Measurements from ENCODE around the gene MT1E.
A peak's percentile ranks its signal among the peaks of the same experiment; 100 is the strongest.

The MT1E gene

DNA sequence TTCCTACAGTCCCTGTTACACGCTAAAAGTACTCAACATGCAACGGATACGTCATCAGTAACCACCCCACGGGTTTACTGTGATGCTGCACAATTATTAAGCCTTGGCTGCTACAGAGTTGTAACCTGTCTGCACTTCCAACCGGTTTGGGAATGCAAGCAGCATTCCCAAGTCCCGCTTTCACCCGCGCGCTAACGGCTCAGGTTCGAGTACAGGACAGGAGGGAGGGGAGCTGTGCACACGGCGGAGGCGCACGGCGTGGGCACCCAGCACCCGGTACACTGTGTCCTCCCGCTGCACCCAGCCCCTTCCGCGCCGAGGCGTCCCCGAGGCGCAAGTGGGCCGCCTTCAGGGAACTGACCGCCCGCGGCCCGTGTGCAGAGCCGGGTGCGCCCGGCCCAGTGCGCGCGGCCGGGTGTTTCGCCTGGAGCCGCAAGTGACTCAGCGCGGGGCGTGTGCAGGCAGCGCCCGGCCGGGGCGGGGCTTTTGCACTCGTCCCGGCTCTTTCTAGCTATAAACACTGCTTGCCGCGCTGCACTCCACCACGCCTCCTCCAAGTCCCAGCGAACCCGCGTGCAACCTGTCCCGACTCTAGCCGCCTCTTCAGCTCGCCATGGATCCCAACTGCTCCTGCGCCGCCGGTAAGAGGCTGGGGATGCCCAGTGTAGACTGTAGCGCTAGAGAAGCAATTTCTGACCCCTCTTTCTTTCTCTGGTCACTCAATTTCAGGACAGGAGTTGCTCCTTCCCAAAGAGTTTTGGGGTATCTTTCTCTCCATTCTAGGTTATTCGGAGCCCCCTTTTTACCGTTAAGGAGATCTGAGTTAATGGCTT is 17.3 kb upstream of the MT1E start, which contains the start of gene MT2A:
Gene MT2A, plus strand, starts transcription at position 542 of the 833 bp plus-strand sequence. Its CDS starts 72 bp downstream, at position 614.
- CTCF ChIA-PET: interaction anchor here (0.6 to 1.3 kb wide), 3 partner anchors 31 to 322 kb away, joined by 3 to 10 read pairs (median 4); no protein-coding TSS in a partner anchor
- Histone ChIP-seq H3K27ac (ENCODE audit: extremely low read depth, low read depth, low read length) (peak within 1 kb of the TSS; percentile 20; the same call in 1 of the 2 replicates), H3K36me3 (ENCODE audit: control insufficient read depth in 2 of 2, insufficient read depth in 1 of 2, low read length in 2 of 2) (no peaks in the 10 kb centered on the region), H3K4me1 (ENCODE audit: control insufficient read depth, insufficient read depth, low read length) (peaks cover 3% of the 10 kb centered on the region; the same call in 1 of the 2 replicates), H3K9me3 (ENCODE audit: control insufficient read depth, insufficient read depth, low read depth, low read length) (no peaks in the 10 kb centered on the region), H3K4me3 (ENCODE audit: low read depth, low read length) (peak within 1 kb of the TSS; percentile 51)
- POLR2A ChIA-PET: interaction anchor here (0.6 to 1.5 kb wide), 10 partner anchors 16 to 157 kb away, joined by 3 to 13 read pairs (median 4); partner anchors contain the start of genes MT1E, MT1F, MT1X and NUDT21
- TF ChIP-seq ZBTB20 (tag by site-specific recombination; IDR thresholded peaks at IDR 0.05) (peak; percentile 26; the same call in 1 of the 2 replicates), ZBTB10 (tag by site-specific recombination; IDR thresholded peaks at IDR 0.05) (no peak), ZNF223 (tag by site-specific recombination; IDR thresholded peaks at IDR 0.05) (no peak), SALL2 (tag by site-specific recombination; IDR thresholded peaks at IDR 0.05; ENCODE audit: borderline replicate concordance) (no peak), KLF16 (tag by site-specific recombination; IDR thresholded peaks at IDR 0.05) (peak; percentile 63; the same call in 1 of the 2 replicates), IKZF3 (tag by site-specific recombination; IDR thresholded peaks at IDR 0.05) (0 out of 2 replicates have a peak, but pooled peaks have one; percentile 44), ZSCAN30 (tag by site-specific recombination; IDR thresholded peaks at IDR 0.05) (peak; percentile 96), ZNF423 (tag by site-specific recombination; IDR thresholded peaks at IDR 0.05) (peak; percentile 51; the same call in 1 of the 2 replicates), ZXDB (tag by site-specific recombination; IDR thresholded peaks at IDR 0.05) (0 out of 2 replicates have a peak, but pooled peaks have one; percentile 8), KLF8 (tag by site-specific recombination; IDR thresholded peaks at IDR 0.05) (peak; percentile 80), ZBTB8A (tag by site-specific recombination; IDR thresholded peaks at IDR 0.05) (peak; percentile 87), KLF9 (tag by site-specific recombination; IDR thresholded peaks at IDR 0.05; ENCODE audit: low read depth) (peak; percentile 87), ZNF140 (tag by site-specific recombination; IDR thresholded peaks at IDR 0.05) (no peak), EGR2 (tag by site-specific recombination; IDR thresholded peaks at IDR 0.05; ENCODE audit: low read depth) (peak; percentile 64), ZNF792 (tag by site-specific recombination; IDR thresholded peaks at IDR 0.05) (0 out of 2 replicates have a peak, but pooled peaks have one; percentile 14), ZNF629 (tag by site-specific recombination; IDR thresholded peaks at IDR 0.05) (peak; percentile 34; the same call in 1 of the 2 replicates), KLF1 (tag by site-specific recombination; IDR thresholded peaks at IDR 0.05) (peak; percentile 83), ZBTB21 (tag by site-specific recombination; IDR thresholded peaks at IDR 0.05) (no peak), ZFHX2 (tag by site-specific recombination; conservative IDR thresholded peaks at IDR 0.05) (peak; percentile 81), TRIM28 (IDR thresholded peaks at IDR 0.05; ENCODE audit: borderline replicate concordance, low read length) (peak; percentile 51; the same call in 1 of the 2 replicates), ZNF561 (tag by site-specific recombination; IDR thresholded peaks at IDR 0.05; ENCODE audit: borderline replicate concordance) (peak; percentile 97), ZNF600 (tag by site-specific recombination; IDR thresholded peaks at IDR 0.05) (peak; percentile 83), ELK4 (IDR thresholded peaks at IDR 0.05; ENCODE audit: borderline replicate concordance, low read depth, low read length) (no peak)
- TF ChIP-seq, protein P1, sequence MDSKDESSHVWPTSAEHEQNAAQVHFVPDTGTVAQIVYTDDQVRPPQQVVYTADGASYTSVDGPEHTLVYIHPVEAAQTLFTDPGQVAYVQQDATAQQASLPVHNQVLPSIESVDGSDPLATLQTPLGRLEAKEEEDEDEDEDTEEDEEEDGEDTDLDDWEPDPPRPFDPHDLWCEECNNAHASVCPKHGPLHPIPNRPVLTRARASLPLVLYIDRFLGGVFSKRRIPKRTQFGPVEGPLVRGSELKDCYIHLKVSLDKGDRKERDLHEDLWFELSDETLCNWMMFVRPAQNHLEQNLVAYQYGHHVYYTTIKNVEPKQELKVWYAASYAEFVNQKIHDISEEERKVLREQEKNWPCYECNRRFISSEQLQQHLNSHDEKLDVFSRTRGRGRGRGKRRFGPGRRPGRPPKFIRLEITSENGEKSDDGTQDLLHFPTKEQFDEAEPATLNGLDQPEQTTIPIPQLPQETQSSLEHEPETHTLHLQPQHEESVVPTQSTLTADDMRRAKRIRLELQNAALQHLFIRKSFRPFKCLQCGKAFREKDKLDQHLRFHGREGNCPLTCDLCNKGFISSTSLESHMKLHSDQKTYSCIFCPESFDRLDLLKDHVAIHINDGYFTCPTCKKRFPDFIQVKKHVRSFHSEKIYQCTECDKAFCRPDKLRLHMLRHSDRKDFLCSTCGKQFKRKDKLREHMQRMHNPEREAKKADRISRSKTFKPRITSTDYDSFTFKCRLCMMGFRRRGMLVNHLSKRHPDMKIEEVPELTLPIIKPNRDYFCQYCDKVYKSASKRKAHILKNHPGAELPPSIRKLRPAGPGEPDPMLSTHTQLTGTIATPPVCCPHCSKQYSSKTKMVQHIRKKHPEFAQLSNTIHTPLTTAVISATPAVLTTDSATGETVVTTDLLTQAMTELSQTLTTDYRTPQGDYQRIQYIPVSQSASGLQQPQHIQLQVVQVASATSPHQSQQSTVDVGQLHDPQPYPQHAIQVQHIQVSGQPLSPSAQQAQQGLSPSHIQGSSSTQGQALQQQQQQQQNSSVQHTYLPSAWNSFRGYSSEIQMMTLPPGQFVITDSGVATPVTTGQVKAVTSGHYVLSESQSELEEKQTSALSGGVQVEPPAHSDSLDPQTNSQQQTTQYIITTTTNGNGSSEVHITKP (tag by site-specific recombination; IDR thresholded peaks at IDR 0.05): peak; percentile 32; the same call in 1 of the 2 replicates
- TF ChIP-seq, protein P2, sequence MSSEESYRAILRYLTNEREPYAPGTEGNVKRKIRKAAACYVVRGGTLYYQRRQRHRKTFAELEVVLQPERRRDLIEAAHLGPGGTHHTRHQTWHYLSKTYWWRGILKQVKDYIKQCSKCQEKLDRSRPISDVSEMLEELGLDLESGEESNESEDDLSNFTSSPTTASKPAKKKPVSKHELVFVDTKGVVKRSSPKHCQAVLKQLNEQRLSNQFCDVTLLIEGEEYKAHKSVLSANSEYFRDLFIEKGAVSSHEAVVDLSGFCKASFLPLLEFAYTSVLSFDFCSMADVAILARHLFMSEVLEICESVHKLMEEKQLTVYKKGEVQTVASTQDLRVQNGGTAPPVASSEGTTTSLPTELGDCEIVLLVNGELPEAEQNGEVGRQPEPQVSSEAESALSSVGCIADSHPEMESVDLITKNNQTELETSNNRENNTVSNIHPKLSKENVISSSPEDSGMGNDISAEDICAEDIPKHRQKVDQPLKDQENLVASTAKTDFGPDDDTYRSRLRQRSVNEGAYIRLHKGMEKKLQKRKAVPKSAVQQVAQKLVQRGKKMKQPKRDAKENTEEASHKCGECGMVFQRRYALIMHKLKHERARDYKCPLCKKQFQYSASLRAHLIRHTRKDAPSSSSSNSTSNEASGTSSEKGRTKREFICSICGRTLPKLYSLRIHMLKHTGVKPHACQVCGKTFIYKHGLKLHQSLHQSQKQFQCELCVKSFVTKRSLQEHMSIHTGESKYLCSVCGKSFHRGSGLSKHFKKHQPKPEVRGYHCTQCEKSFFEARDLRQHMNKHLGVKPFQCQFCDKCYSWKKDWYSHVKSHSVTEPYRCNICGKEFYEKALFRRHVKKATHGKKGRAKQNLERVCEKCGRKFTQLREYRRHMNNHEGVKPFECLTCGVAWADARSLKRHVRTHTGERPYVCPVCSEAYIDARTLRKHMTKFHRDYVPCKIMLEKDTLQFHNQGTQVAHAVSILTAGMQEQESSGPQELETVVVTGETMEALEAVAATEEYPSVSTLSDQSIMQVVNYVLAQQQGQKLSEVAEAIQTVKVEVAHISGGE (tag by site-specific recombination; conservative IDR thresholded peaks at IDR 0.05; ENCODE audit: low read depth): peak; percentile 37; the same call in 1 of the 2 replicates

Data from HEK293 (cell line).